Uterine smooth muscle cell (primary cell): Measurements from ENCODE around the gene WDR27. TPM values are rescaled to one million over a fixed set of nuclear protein-coding genes. Genes with fewer than 3 reads are reported as not detected.

ENCODE experiments used
- total RNA-seq: library from RNA; depleted of rRNA; stranded (reverse); fragments of >200 nt; gene quantifications from 2 replicates; pipeline ENCODE4 v1.2.3, GENCODE V29; 2014

WDR27 gene
- 27.1 and 28.1 TPM in 2 replicates for total RNA-seq

DNA sequence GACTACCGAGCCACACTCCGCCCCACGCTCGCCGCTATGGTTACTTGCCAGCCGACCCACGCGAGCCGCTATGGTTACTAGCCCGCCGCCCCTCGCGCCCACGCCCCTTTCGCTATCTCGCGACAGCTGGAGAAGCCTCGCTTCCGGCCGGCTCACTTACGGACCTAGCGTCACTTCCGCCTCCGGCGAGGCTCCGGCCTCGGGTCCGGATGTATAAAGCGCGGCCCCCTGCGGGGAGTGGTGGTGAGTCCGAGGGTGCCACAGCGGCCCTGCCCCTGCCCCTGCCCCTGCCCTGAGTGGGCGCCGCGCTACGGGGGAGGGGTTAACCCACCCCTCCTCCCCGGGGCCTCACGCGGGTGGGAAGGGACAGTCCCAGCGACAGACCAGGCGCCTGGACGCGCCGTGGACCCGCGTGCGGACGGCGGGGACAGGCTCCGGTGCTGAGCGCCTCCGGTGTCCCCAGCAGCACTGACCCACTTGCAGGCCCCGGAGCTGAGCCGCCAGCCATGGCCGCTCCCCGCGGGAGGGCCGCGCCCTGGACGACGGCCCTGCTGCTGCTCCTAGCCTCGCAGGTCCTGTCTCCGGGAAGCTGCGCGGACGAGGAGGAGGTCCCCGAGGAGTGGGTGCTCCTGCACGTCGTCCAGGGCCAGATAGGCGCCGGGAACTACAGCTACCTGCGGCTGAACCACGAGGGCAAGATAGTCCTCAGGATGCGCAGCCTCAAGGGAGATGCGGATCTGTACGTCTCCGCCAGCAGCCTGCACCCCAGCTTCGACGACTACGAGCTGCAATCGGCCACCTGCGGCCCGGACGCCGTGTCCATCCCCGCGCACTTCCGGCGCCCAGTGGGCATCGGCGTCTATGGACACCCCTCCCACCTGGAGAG is at the start of gene WDR27, which contains the start of gene C6orf120:
Gene WDR27 (minus strand): TSS at position 76 of the 886 bp plus-strand sequence. CDS start 13,024 bp downstream, outside the sequence.
Gene C6orf120 (plus strand): TSS at position 173 of the 886 bp plus-strand sequence. CDS start 334 bp downstream, at position 507.

DNA sequence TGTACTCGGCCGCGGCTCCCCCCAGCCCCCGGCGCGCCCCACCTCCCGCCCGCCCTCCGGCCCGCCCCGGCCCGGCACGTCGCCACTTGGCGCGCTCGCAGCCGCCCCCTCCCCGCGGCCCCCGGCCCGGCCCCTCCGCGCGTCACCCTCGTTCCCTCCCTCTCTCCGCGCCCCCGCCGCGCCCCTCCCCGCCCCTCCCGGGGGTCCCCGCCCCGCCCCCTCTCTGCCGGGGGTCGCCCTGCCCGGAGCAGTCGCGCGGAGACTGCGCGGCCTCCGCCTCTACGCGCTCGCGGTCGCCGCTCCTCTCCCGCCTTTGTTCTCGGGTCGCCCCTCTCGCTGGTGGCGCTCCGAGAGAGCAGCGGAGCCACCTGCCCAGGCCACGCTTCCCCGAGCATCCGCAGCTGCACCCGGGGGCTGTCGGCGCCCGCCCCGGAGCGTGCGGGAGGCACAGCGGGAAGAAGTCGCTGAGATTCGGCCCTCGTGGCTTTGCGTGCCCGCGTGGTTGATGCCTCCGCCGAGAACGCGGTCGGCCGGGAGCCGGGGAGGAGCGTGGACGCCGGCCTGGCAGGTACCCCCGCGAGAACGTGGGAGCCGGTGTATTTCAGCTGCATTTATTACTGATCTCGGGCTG is 22.8 kb upstream of the WDR27 start, which contains the start of gene PHF10:
Gene PHF10 (minus strand): TSS at position 7 of the 631 bp plus-strand sequence. CDS start 569 bp downstream, outside the sequence.

Other genes starting within 250 kb of the WDR27 start
- 44.2 and 50.4 TPM in 2 replicates for gene C6orf120, start 97 bp upstream of the WDR27 start, total RNA-seq
- gene PHF10, start 22.5 kb upstream of the WDR27 start, total RNA-seq: 12.2 and 17.5 TPM in 2 replicates
- gene DYNLT2, start 49.5 kb upstream of the WDR27 start, total RNA-seq: 1.5 and 2.0 TPM in 2 replicates
- 28.6 TPM in 2 replicates for gene ERMARD, start 49.6 kb upstream of the WDR27 start, total RNA-seq